Motor neuron (in vitro differentiated cells): ENCODE results near the gene LAMB1. TPM values are rescaled to one million over a fixed set of nuclear protein-coding genes. Genes with fewer than 3 reads are reported as not detected.

Experiments used
- ATAC-seq, 8 experiments: fragments of 200-7000 bp; cut with Tn5 transposase; replicated peaks in 6 of 8; 2 replicates each; pipeline ENCODE4 v1.8.0; 2021; ENCODE audit warnings: mild to moderate bottlenecking in 8 of 8, moderate library complexity in 8 of 8
- H3K27ac ChIP-seq, 2 donors: fragments of 250-450 bp; sonication (Bioruptor Pico); 2 replicates each; pipeline ENCODE4 v1.9.0; 2021; ENCODE audit warnings: antibody characterized with exemption in 2 of 2, mild to moderate bottlenecking in 2 of 2, moderate library complexity in 1 of 2
- H3K4me1 ChIP-seq, 2 donors: fragments of 250-450 bp; sonication (Bioruptor Pico); replicated peaks in 1 of 2; 2 replicates each; pipeline ENCODE4 v1.6.1; 2021; ENCODE audit warnings: antibody characterized with exemption in 2 of 2, mild to moderate bottlenecking in 2 of 2, moderate library complexity in 1 of 2
- H3K4me3 ChIP-seq, 5 donors: fragments of 250-450 bp; sonication (Bioruptor Pico); 2 replicates each; pipeline ENCODE4 v1.9.0; 2021; ENCODE audit warnings: antibody characterized with exemption in 5 of 5, mild to moderate bottlenecking in 5 of 5, moderate library complexity in 4 of 5
- WGBS, 10 experiments: fragments of 450-650 bp; shearing (Covaris generic); methylation state at CpG; one replicate each; pipeline ENCODE4 v1.0.0; 2022; 5-methylcytosine and 5-hydroxymethylcytosine counted together
- in situ Hi-C, 9 experiments: fragments of 400-800 bp; cut with MboI; loops; one replicate each; pipeline ENCODE4 v1.15.0; 2021; ENCODE audit warnings: low sequenced_read_pairs in 9 of 9, low pct_unique_long_range_greater_than_20kb in 2 of 9; ENCODE audit not compliant: unreplicated experiment in 9 of 9
- total RNA-seq, 8 experiments: library from RNA; unstranded; fragments of 300-600 nt; gene quantifications; 2 replicates each; pipeline versions ENCODE4 v1.2.3 to v1.2.4, GENCODE V29; 2022

The LAMB1 gene
- total RNA-seq, 8 experiments from 2014 or later = 11.1 to 564 (median 88.7) TPM

GRCh38 chr7:108001764-108002725, 916 bp downstream of the LAMB1 start:
- ATAC-seq = peak; percentile 46 to 65 (median 60)
- 0 to 1% (median 0%) methylated on average over 9 to 18 of the region's 75 CpGs; no CpG with 5 or more reads in 7 of the 10 experiments for WGBS, 10 experiments
- in situ Hi-C loops = no loop called here
- H3K4me1 ChIP-seq = no peaks in the 10 kb centered on the region
- H3K4me3 ChIP-seq = peak overlapping the region; percentile 40 to 53 (median 45)
- no peak overlapping the region for H3K27ac ChIP-seq

GRCh38 chr7:108000875-108001763, 1.8 kb downstream of the LAMB1 start:
- peak overlapping the region; percentile 40 to 53 (median 45) for H3K4me3 ChIP-seq
- in situ Hi-C loops = no loop called here
- peak; percentile 12 to 61 (median 50) for ATAC-seq
- no peak overlapping the region for H3K27ac ChIP-seq
- 16 to 100% (median 61%) methylated on average over 1 to 23 of the region's 37 CpGs; no CpG with 5 or more reads in 2 of the 10 experiments for WGBS, 10 experiments
- H3K4me1 ChIP-seq = no peaks in the 10 kb centered on the region

- ATAC-seq = no peak
- Histone ChIP-seq H3K4me3 (no peak overlapping the region), H3K27ac (no peak overlapping the region), H3K4me1 (peaks cover 0 to 7% of the 10 kb centered on the region in 2 donors)
- in situ Hi-C loops = no loop called here
- WGBS, 10 experiments = 51 to 100% (median 97%) methylated on average over 1 to 4 of the region's 4 CpGs
These were observed 3.0 kb downstream of the LAMB1 start for GRCh38 chr7:107999779-108000560.

- Histone ChIP-seq H3K27ac (no peak overlapping the region), H3K4me1 (peaks cover 0 to 8% of the 10 kb centered on the region in 2 donors), H3K4me3 (no peak overlapping the region)
- no peak for ATAC-seq
- in situ Hi-C loops = no loop called here
- 79 to 100% (median 97%) methylated on average over 1 to 3 of the region's 3 CpGs; no CpG with 5 or more reads in 3 of the 10 experiments for WGBS, 10 experiments
These were observed 4.1 kb downstream of the LAMB1 start for GRCh38 chr7:107998660-107999480.

- WGBS, 10 experiments = 59 to 100% (median 87%) methylated on average over 1 to 2 of the region's 2 CpGs; no CpG with 5 or more reads in 4 of the 10 experiments
- ATAC-seq = no peak
These were observed 4.8 kb downstream of the LAMB1 start for GRCh38 chr7:107998150-107998549.

GRCh38 chr7:107996072-107996882, 6.7 kb downstream of the LAMB1 start:
- Histone ChIP-seq H3K4me1 (peaks cover 0 to 8% of the 10 kb centered on the region in 2 donors), H3K27ac (no peak overlapping the region), H3K4me3 (no peak overlapping the region)

More at GRCh38 chr7:107998150-107998549, 4.8 kb downstream of the LAMB1 start:
- in situ Hi-C loops = no loop called here
- Histone ChIP-seq H3K27ac (no peak overlapping the region), H3K4me3 (no peak overlapping the region), H3K4me1 (peaks cover 0 to 8% of the 10 kb centered on the region in 2 donors)

GRCh38 chr7:107995184-107996071, 7.5 kb downstream of the LAMB1 start:
- H3K4me1 ChIP-seq = peaks cover 0 to 8% of the 10 kb centered on the region in 2 donors
- in situ Hi-C loops = no loop called here
- H3K27ac ChIP-seq = no peak overlapping the region
- H3K4me3 ChIP-seq = no peak overlapping the region
- ATAC-seq = peak in 3 of 8 experiments; percentile 64 to 87 (median 79)
- WGBS, 10 experiments = 0 to 80% (median 54%) methylated on average over 1 to 6 of the region's 6 CpGs

More at GRCh38 chr7:107996072-107996882, 6.7 kb downstream of the LAMB1 start:
- 47 to 89% (median 76%) methylated on average over 5 to 7 of the region's 7 CpGs for WGBS, 10 experiments
- in situ Hi-C loops = no loop called here
- no peak for ATAC-seq

- Histone ChIP-seq H3K4me3 (no peak overlapping the region), H3K4me1 (peaks cover 0 to 8% of the 10 kb centered on the region in 2 donors), H3K27ac (no peak overlapping the region)
- 10 to 100% (median 44%) methylated on average over 1 to 2 of the region's 2 CpGs; no CpG with 5 or more reads in 1 of the 10 experiments for WGBS, 10 experiments
- in situ Hi-C loops = no loop called here
- ATAC-seq = no peak
These were observed 8.4 kb downstream of the LAMB1 start for GRCh38 chr7:107994421-107995030.

- Histone ChIP-seq H3K27ac (no peak overlapping the region), H3K4me1 (peaks cover 0 to 8% of the 10 kb centered on the region in 2 donors), H3K4me3 (no peak overlapping the region)
- whole genome bisulfite sequencing, 10 experiments = 100% methylated on average over 1 of the region's 1 CpG; no CpG with 5 or more reads in 9 of the 10 experiments
- in situ Hi-C loops = no loop called here
- no peak for ATAC-seq
These were observed 9.1 kb downstream of the LAMB1 start for GRCh38 chr7:107993891-107994291.
